H9 (cell line): ENCODE data around the gene OPTC. TPM values are rescaled to one million over a fixed set of nuclear protein-coding genes. Genes with fewer than 3 reads are reported as not detected.

Experiments used
- DNase-seq: peaks from one replicate; pipeline ENCODE4 v3.0.0-alpha.2; 2017
- H2AFZ ChIP-seq: one replicate; pipeline ENCODE4 v1.6.1; 2013; ENCODE audit warnings: mild to moderate bottlenecking, low read length, control low read depth, moderate library complexity
- H2AK5ac ChIP-seq: 2 replicates; pipeline ENCODE4 v1.6.1; 2013; ENCODE audit warnings: low read length, control low read depth, mixed read lengths; ENCODE audit not compliant: insufficient read length
- H2BK120ac ChIP-seq: one replicate; pipeline ENCODE4 v1.6.1; 2013; ENCODE audit warnings: low read depth, mild to moderate bottlenecking, low read length, control low read depth, inconsistent platforms; ENCODE audit not compliant: poor library complexity, severe bottlenecking
- H2BK12ac ChIP-seq: 2 replicates; pipeline ENCODE4 v1.6.1; 2013; ENCODE audit warnings: low read length, control low read depth, mixed read lengths, low read depth; ENCODE audit not compliant: insufficient read length
- H2BK15ac ChIP-seq: 2 replicates; pipeline ENCODE4 v1.6.1; 2013; ENCODE audit warnings: low read depth, low read length, control low read depth
- H2BK20ac ChIP-seq: one replicate; pipeline ENCODE4 v1.6.1; 2013; ENCODE audit warnings: low read depth, mild to moderate bottlenecking, low read length, control low read depth, inconsistent platforms; ENCODE audit not compliant: poor library complexity, severe bottlenecking
- H2BK5ac ChIP-seq: 2 replicates; pipeline ENCODE4 v1.6.1; 2013; ENCODE audit warnings: low read length, control low read depth, mixed read lengths; ENCODE audit not compliant: insufficient read length
- H3K14ac ChIP-seq: 2 replicates; pipeline ENCODE4 v1.6.1; 2013; ENCODE audit warnings: low read length, control low read depth; ENCODE audit not compliant: insufficient read depth
- H3K18ac ChIP-seq: 2 replicates; pipeline ENCODE4 v1.6.1; 2013; ENCODE audit warnings: low read depth, mild to moderate bottlenecking, mixed read lengths, low read length, control low read depth; ENCODE audit not compliant: insufficient read length
- H3K23ac ChIP-seq: 2 replicates; pipeline ENCODE4 v1.6.1; 2013; ENCODE audit warnings: low read length, control low read depth, mixed read lengths, low read depth; ENCODE audit not compliant: insufficient read length
- H3K23me2 ChIP-seq: 2 replicates; pipeline ENCODE4 v1.6.1; 2013; ENCODE audit warnings: low read depth, mild to moderate bottlenecking, mixed read lengths, low read length, control low read depth; ENCODE audit not compliant: insufficient read length, poor library complexity, severe bottlenecking
- H3K27ac ChIP-seq: 2 replicates; pipeline ENCODE4 v1.5.1; 2013; ENCODE audit warnings: low read length, control low read depth, mixed read lengths, low read depth; ENCODE audit not compliant: insufficient read length
- H3K27me3 ChIP-seq: 2 replicates; pipeline ENCODE4 v1.6.1; 2013; ENCODE audit warnings: low read length, control low read depth, inconsistent platforms; ENCODE audit not compliant: insufficient read depth
- H3K4ac ChIP-seq: 2 replicates; pipeline ENCODE4 v1.6.1; 2013; ENCODE audit warnings: low read depth, mild to moderate bottlenecking, control low read depth, inconsistent platforms, low read length, moderate library complexity
- H3K4me1 ChIP-seq: 2 replicates; pipeline ENCODE4 v1.6.1; 2013; ENCODE audit warnings: low read length, control low read depth, inconsistent platforms; ENCODE audit not compliant: insufficient read depth
- H3K4me2 ChIP-seq: 2 replicates; pipeline ENCODE4 v1.6.1; 2013; ENCODE audit warnings: low read length, control low read depth, mixed read lengths; ENCODE audit not compliant: insufficient read length, insufficient read depth
- H3K56ac ChIP-seq: 2 replicates; pipeline ENCODE4 v1.6.1; 2013; ENCODE audit warnings: low read depth, mild to moderate bottlenecking, mixed read lengths, low read length, control low read depth; ENCODE audit not compliant: insufficient read length
- H3K79me1 ChIP-seq: 2 replicates; pipeline ENCODE4 v1.6.1; 2013; ENCODE audit warnings: low read depth, mild to moderate bottlenecking, moderate library complexity, low read length, control low read depth, inconsistent platforms; ENCODE audit not compliant: insufficient read depth, poor library complexity, severe bottlenecking
- H3K79me2 ChIP-seq: 2 replicates; pipeline ENCODE4 v1.6.1; 2013; ENCODE audit warnings: low read length, control low read depth, inconsistent platforms; ENCODE audit not compliant: insufficient read depth
- H3K9ac ChIP-seq: 2 replicates; pipeline ENCODE4 v1.6.1; 2013; ENCODE audit warnings: low read length, control low read depth, mixed read lengths; ENCODE audit not compliant: insufficient read length; ENCODE audit errors: extremely low read depth
- H3K9me3 ChIP-seq: one replicate; pipeline ENCODE4 v1.6.1; 2013; ENCODE audit warnings: low read depth, low read length, inconsistent platforms; ENCODE audit not compliant: control insufficient read depth
- H3T11ph ChIP-seq: one replicate; pipeline ENCODE4 v1.6.1; 2013; ENCODE audit warnings: mild to moderate bottlenecking, low read length, control low read depth, inconsistent platforms
- H4K20me1 ChIP-seq: one replicate; pipeline ENCODE4 v1.6.1; 2013; ENCODE audit not compliant: control insufficient read depth, insufficient read length, insufficient read depth
- H4K5ac ChIP-seq: 2 replicates; pipeline ENCODE4 v1.6.1; 2013; ENCODE audit warnings: low read depth, mild to moderate bottlenecking, mixed read lengths, low read length, control low read depth; ENCODE audit not compliant: insufficient read length
- H4K8ac ChIP-seq: replicated peaks from 2 replicates; pipeline ENCODE4 v1.6.1; 2013; ENCODE audit warnings: low read length, control low read depth, mixed read lengths, low read depth; ENCODE audit not compliant: insufficient read length
- H4K91ac ChIP-seq: 2 replicates; pipeline ENCODE4 v1.6.1; 2013; ENCODE audit warnings: low read depth, mild to moderate bottlenecking, moderate library complexity, mixed read lengths, low read length, control low read depth; ENCODE audit not compliant: insufficient read length
- H3K27ac Mint-ChIP-seq, 3 experiments: 2 replicates in 2 of 3; 3 replicates in 1 of 3; pipeline ENCODE4 v1.8.0; 2020 to 2021; ENCODE audit warnings: mixed read lengths in 3 of 3, mild to moderate bottlenecking in 1 of 3, moderate library complexity in 1 of 3
- H3K27me3 Mint-ChIP-seq: 2 replicates; pipeline ENCODE4 v1.8.0; 2021; ENCODE audit warnings: low read depth, mild to moderate bottlenecking, moderate library complexity, mixed read lengths
- H3K36me3 Mint-ChIP-seq, 3 experiments: 2 replicates in 2 of 3; 3 replicates in 1 of 3; pipeline ENCODE4 v1.8.0; 2020 to 2021; ENCODE audit warnings: low read depth in 3 of 3, mixed read lengths in 3 of 3; ENCODE audit not compliant: insufficient read depth in 1 of 3
- H3K4me1 Mint-ChIP-seq, 2 experiments: 2 replicates each; pipeline ENCODE4 v1.8.0; 2020; ENCODE audit warnings: mixed read lengths in 2 of 2
- H3K4me3 Mint-ChIP-seq, 2 experiments: 2 replicates in 1 of 2; 3 replicates in 1 of 2; pipeline ENCODE4 v1.8.0; 2020 to 2021; ENCODE audit warnings: mild to moderate bottlenecking in 2 of 2, mixed read lengths in 2 of 2, moderate library complexity in 1 of 2
- H3K9me3 Mint-ChIP-seq, 2 experiments: 2 replicates in 1 of 2; 3 replicates in 1 of 2; pipeline ENCODE4 v1.8.0; 2020; ENCODE audit warnings: mild to moderate bottlenecking in 2 of 2, mixed read lengths in 2 of 2, moderate library complexity in 1 of 2
- CTCF ChIP-seq: fragments of 200-600 bp; sonication (generic); conservative IDR thresholded peaks from 3 replicates; pipeline ENCODE4 v1.8.0; 2021; ENCODE audit warnings: antibody characterized with exemption, mild to moderate bottlenecking
- WGBS: extraction: QIAGEN DNeasy Blood & Tissue Kit; methylation state at CpG from one replicate; pipeline ENCODE4 v1.1.7; 2013; ENCODE audit warnings: missing lambda C conversion rate, low lambda C conversion rate, mixed read lengths; ENCODE audit not compliant: insufficient read length; ENCODE audit errors: extremely low coverage; 5-methylcytosine and 5-hydroxymethylcytosine counted together
- total RNA-seq: library from RNA; stranded (reverse); gene quantifications from 2 replicates; pipeline ENCODE4 v1.2.1, GENCODE V29; 2021

Gene OPTC
- total RNA-seq, 1 experiment from 2014 or later, result 1.1 TPM

- no peak overlapping the region for H2BK12ac ChIP-seq
- Mint-ChIP-seq H3K4me3 (no peak overlapping the region), H3K27me3 (peaks cover 12% of the 10 kb centered on the region), H3K27ac (no peak overlapping the region), H3K4me1 (peaks cover 26 to 35% of the 10 kb centered on the region in 2 experiments), H3K9me3 (no peaks in the 10 kb centered on the region), H3K36me3 (no peaks in the 10 kb centered on the region)
- H2BK5ac ChIP-seq, result no peak overlapping the region
- H2AK5ac ChIP-seq, result no peak overlapping the region
- no peaks in the 10 kb centered on the region for H3K23me2 ChIP-seq
- DNase-seq, result no peak
- H4K91ac ChIP-seq, result no peak overlapping the region
- H3K27me3 ChIP-seq, result no peaks in the 10 kb centered on the region
- H3K4me1 ChIP-seq, result no peaks in the 10 kb centered on the region; the same call in 1 of the 2 replicates
- H3K9ac ChIP-seq, result no peak overlapping the region
- H4K5ac ChIP-seq, result no peak overlapping the region
- no peaks in the 10 kb centered on the region for H3K9me3 ChIP-seq
- no peak overlapping the region for H3K27ac ChIP-seq
- H3T11ph ChIP-seq, result no peak overlapping the region
- H2AFZ ChIP-seq, result no peak overlapping the region
- no peak overlapping the region for H3K4me2 ChIP-seq
- no peak overlapping the region for H3K14ac ChIP-seq
- H4K20me1 ChIP-seq, result no peaks in the 10 kb centered on the region
- H2BK20ac ChIP-seq, result no peak overlapping the region
- WGBS, result no CpG with 5 or more reads among the region's 8 CpGs
- H3K23ac ChIP-seq, result no peak overlapping the region
- no peak overlapping the region for H2BK15ac ChIP-seq
- TF ChIP-seq CTCF, result no peak
- H3K79me2 ChIP-seq, result no peaks in the 10 kb centered on the region
- H3K18ac ChIP-seq, result no peak overlapping the region
- no peak overlapping the region for H3K56ac ChIP-seq
- no peak overlapping the region for H2BK120ac ChIP-seq
- H3K79me1 ChIP-seq, result no peaks in the 10 kb centered on the region
- H4K8ac ChIP-seq, result no peak overlapping the region
- no peak overlapping the region for H3K4ac ChIP-seq
Observed at GRCh38 chr1:203492082-203492747, 1.7 kb upstream of the OPTC start.
